Activated CD4-positive, alpha-beta T cell treated with anti-CD3 and anti-CD28 coated beads, Interleukin-2, amount 50 U/mL, for 16 hours (primary cell): ENCODE data around the gene HSPB8.
"Not testable (repeated sequence)": the region's sequence is repeated elsewhere in the genome, so short reads cannot be mapped to it uniquely, and the experiment has no call there.

Source experiments
- DNase-seq: peaks from one replicate; pipeline ENCODE4 v3.0.0-alpha.2; 2020

Gene HSPB8

DNA sequence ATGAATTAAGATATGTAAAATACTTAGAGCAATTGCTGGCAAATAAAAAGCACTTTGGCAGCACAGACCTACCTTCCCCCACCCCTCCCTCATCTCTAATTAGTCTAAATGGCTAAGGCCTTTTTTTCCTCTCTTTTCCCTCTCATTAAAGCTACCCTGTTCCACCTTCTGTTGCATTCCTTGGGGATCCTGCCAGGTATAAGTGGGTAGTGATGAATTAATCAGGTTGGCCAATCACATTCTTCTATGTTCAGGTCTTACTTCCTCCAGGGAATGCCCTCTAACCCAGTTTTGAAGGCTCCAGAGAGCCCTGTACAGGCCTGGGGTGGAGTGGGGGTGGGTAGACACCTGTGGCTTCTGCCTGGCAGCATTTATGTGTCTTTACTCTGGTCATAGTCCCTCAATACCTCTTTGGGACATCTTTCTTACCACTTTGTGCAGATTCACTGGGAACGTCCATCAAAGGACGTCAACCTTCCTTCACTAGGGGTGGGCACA is 28.4 kb downstream of the HSPB8 start:
- DNase-seq = no peak

DNA sequence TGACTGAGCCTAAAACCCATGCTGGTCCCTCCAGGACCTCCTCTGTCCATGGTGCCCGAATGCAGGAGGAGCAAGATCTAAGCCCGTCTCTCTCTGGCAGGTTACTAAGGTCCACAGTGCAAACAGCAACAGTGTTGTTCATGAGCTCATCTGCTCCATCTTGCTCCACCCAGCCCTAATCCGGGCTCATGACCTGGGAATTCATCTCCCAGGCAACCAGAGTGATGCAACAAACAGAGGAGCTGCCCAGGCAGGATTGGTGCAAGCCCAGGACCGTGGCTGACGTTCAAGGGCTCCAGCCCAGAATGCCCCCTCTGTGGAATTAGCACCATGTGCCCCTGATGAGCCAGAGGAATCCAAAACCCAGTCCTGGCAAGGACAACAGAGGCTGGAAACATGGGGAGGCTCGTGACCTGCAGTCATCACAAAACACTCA is 29.9 kb downstream of the HSPB8 start:
- no peak for DNase-seq

DNA sequence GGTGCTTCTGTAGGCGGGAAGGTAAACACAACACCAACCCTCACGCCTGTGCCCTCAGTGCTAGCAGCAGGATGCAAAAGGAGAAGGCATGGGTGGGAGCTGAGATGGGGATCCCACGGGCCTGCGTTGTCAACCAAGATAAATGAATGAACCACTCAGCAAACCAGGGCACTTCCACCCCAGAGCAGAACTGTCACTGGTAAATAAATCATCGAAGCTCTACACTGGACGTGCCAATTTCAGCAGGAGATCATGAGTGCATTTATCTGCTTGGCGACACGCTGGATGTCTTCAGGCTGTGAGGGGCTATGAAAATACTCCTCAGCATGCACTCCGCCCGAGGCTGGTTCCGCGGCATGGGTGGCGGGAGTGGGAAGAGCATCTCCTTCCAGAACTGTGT is 33.2 kb downstream of the HSPB8 start:
- DNase-seq = no peak

DNA sequence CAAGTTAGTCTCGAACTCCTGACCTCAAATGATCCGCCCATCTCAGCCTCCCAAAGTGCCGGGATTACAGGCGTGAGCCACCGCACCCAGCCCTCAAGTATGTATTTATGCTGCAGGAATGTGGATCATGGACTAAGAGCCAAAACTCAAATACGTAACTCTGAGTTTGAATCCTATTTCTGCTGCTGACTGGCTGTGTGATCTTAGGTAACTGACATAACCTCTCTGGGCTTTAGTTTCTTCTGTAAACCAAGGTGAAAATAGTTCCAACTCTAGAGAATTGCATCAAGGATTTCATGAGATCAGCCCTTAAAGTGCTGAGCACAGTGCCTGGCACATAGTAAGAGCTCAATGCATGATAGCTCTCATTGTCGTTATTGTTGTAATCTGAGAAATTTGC is 37.4 kb downstream of the HSPB8 start:
- DNase-seq = no peak

DNA sequence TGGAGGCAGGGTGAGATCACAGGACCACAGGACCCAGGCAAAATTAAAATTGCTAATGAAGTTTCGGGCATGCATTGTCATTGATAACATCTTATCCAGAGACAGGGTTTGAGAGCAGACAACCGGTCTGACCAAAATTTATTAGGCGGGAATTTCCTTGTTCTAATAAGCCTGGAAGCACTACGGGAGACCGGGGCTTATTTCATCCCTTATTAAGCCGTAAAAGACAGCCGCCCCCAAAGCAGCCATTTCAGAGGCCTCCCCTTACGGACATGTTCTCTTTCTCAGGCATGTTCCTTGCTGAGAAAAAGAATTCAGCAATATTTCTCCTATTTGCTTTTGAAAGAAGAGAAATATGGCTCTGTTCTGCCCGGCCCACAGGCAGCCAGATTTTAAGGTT is 40.1 kb downstream of the HSPB8 start:
- not testable (repeated sequence) for DNase-seq

DNA sequence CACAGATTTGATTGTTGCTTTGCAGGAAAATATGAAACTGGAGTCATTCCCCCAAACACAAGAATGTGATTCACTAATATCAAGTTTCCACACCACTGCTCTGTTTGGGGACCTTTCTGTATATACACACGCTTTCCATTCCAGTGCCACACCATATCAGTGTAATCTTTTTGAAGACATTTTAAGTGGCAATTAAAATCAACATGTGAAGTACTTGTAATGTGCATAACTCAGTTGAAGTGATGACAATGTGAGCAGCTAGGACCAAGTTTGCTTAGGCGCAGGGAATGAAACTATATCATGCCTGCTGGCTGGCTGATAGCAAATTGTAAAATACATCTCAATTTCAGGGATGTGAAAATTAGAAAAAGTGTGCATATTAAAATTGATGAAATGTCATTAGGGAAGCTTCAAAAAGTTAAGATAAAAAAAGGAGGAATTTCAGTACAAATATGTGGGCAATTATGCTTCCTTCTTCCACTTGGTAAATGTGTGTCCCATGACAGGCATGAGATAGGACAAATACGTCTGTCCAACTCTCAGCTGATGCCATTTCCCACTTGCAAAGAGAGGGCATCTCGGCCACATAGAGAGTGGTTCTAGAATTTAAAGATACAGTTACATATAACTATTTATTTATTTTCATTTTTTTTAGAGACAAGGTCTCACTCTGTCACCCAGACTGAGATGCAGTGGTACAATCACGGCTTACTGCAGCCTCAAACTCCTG is 43.7 kb downstream of the HSPB8 start:
- no peak for DNase-seq

DNA sequence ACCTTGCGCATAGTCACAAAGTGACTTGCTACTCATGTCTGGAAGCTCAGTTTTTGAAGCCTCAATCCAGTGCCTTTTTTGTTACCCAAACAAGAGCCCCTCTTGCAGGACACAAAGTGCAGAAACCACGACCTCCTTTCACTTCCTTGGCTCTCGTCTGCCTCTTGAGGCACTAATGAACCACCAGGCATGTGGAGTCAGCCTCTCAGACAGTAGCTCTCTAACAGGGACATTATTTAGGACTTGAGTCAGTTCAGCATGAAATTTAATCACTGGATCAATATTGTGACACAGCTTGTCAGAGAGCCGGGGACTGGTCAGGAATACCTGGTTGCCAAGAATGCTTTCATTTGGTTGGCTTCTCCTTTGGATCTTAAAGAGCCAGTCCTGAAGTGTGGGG is 46.7 kb downstream of the HSPB8 start:
- DNase-seq = no peak

DNA sequence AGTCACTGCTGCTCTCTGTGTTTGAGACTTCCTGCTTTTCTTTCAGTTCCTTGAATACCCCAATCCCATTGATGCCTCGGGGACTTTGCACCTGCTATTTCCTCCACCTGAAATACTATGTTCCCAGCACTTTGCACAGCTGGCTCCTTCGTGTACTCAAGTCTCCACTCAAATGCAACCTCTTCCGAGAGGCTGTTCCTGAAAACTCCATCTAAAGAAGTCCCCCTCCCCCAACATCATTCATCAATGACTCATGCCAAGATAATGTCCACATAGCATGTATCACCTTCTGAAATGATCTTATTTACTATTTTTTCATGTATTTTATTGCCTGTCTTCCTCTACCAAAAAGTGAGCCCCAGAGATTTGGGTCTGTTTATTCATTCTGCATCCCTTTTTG is 48.6 kb downstream of the HSPB8 start:
- no peak for DNase-seq

DNA sequence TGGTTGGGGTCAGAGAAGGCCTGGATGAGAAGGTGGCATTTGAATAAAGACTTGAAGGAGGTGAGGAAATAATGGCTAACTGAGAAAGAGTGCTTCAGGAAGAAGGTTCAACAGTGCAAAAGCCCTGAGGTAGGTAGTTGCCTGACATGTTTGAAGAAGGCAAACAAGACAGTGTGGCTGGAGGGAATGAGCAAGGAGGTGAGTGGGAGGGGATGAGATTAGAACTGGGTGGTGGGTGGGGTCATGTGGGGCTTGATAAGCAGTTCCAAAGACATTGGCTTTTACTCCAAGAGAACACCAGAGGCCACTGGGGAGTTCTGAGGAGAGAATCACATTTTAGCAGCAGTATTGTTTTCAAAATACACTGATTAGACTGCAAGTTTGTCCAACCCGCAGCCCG is 50.5 kb downstream of the HSPB8 start:
- no peak for DNase-seq

DNA sequence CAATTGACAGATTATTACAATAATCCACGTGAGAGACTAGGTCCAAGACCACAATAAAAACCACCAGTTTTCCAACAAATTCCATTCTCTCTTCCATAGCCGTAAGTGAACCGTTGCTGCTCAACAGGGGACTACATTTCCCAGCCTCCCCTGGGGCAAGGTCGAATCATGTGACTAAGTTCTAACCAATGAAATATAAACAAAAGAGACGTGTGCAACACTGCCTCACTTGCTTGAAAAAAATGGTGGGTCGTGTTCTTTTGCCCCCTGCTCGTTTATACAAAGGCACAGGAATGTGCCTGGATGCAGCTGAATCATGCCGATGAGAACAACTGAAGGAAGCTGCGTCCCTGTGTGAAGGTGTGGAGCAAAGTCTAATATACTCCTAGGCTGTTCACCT is 51.1 kb downstream of the HSPB8 start:
- peak; percentile 16 for DNase-seq

DNA sequence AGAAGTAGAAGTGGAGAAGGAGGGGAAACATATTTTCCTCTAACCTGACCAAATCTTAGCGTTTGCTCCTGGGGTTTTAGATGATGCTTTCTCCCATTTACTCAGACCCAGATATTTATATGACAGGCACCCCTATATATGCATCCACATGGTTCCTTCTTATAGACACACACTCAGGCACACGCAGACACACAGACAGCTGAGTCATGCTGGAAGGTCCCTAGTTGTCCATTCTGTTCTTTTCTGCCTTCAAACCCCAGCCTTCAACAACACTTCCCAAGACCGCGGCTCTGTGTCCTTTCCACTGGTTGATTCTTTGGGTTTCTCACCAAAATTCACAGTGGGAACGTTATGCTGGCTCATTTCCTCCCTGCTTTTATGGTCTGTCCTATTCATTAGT is 52.1 kb downstream of the HSPB8 start:
- no peak for DNase-seq

DNA sequence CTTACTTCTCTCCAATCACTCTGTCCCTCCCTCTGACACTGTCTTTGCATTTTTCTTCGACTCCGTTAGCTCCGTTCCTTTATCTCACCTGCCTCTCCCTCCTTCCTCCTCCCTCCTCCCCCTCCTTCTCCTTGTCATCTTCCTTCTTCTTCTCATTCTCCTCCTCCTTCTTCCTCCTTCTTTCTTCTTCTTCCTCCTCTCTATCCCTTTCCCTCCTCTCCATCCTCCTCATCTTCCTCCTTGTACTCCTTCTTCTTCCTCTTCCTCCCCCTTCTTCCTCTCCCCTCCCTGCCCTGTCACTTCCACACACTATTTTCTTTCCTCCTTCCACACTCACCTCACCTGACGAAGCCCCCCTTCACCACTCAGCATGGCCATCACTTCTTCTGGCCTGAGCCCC is 53.0 kb downstream of the HSPB8 start:
- no peak for DNase-seq

DNA sequence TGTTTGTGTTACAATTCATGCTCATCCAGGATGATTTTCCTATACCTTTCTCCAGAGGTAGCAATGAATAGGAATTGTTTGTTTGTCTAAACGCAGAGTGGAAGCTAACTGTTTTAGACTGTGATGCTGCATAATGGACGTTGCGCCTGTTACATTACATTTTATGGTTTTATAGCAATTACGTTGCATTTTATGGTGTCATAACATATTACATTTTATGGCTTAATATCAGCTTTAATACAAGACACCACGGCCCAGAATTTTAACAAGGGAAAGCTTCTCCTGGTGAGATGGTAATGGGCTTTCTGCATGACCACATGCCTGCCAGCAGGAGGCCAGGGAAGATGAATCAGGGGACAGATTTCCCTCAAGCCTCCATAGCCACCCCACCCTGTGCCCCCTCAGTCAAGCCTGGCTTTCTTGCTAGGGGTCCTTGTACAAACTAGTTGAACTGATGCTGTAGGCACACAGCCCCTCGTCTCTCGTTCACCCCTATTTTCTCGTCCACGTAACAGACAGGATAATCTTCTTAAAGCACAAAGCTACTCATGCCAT is 56.5 kb downstream of the HSPB8 start:
- DNase-seq = no peak

DNA sequence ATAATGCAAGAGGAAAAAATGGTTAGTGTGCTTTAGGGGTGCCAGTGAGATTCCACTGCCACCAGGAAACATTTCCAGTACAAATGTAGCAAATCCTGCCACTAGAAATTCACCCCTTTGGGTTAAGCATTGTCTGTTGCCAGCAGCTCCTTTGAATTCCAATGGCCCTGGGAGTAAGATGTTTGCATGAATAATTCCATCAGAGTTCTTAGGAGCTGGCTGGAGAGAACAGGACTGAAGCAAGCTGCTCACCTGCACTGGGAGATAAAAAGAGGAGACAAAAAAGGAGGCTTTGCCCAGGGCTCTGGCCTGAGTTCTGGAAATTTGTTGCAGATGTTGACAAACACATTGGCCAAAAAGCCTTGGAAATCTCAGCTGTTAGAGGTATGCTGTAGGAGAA is 57.6 kb downstream of the HSPB8 start:
- DNase-seq = no peak

DNA sequence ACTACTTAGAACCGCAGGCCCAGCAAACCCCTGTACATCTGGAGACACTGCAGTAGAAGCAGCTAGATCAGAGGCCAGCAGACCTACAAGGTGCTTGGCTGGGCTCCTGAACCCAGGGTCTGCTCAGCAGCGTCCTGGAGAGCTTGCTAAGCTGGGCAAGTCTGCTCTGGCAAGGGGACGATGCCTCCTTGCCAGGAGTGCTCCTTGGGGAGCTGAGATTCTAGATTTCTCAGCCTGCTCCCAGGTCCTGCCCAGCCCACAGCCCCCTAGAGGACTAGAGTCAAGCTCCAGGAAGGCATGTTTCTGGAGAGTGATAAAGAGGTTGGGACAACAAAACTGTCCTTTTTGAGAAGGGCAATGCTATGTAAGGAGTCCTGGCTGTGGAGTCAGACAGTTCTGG is 60.3 kb downstream of the HSPB8 start:
- DNase-seq = no peak

DNA sequence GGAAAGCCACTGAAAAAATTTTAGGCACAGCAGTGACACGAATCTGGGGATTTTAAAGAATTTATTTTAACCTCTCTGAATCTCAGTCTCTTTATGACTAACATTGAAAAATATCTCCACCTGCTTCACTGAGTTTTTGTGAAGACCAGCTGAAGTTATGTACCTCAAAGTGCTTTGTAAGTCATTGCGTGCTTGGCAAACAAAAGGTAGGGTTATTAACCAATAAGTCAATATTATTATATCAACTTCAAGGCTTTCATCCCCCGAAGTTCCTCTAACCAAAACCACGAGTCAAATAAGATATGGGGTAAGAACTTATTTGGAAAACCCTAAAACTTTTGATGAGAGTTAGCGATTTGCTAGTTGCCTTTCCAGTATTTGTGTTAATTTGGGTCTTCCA is 62.3 kb downstream of the HSPB8 start:
- no peak for DNase-seq

DNA sequence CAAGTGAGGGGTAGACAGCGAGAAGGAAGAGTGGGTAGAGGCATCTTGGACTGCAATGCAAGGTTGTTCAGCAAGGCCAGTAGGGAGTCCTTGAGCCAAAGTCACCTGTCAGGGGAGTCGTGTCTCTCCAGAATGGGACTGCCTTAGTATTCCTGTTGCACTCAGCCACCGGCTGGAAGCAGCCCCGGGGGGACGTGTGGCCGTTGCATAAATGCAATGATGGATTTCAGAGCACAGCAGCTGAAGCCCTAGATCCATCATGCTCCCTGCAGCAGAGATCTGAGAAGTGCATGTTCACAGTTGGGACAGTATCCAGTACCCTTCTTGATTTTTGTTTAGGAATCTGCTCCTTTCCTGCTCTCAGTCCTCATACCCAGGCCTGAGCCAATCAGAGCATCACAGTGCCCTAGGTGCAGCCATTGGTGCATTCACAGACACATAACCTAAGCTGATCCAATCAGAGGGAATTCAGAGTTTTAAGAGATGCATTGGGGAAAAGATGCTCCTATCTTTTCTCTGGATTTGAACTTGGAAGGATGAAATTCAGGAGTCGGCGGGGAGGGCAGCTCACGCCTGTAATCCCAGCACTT is 62.9 kb downstream of the HSPB8 start:
- DNase-seq = no peak
